A549 treated with dexamethasone at 1 μM for 4 hours (cell line): Measurements from ENCODE around the gene TBC1D3D. TPM values are rescaled to one million over a fixed set of nuclear protein-coding genes. Genes with fewer than 3 reads are reported as not detected.

Experiments
- total RNA-seq: library from RNA; stranded (reverse); fragments of 200-300 nt; extraction: Qiagen RNA extraction; gene quantifications from 5 replicates; pipeline ENCODE4 v1.2.3, GENCODE V29; 2022

TBC1D3D gene
- 0.11 TPM in 1 of 5 replicates, not detected in the others for total RNA-seq

DNA sequence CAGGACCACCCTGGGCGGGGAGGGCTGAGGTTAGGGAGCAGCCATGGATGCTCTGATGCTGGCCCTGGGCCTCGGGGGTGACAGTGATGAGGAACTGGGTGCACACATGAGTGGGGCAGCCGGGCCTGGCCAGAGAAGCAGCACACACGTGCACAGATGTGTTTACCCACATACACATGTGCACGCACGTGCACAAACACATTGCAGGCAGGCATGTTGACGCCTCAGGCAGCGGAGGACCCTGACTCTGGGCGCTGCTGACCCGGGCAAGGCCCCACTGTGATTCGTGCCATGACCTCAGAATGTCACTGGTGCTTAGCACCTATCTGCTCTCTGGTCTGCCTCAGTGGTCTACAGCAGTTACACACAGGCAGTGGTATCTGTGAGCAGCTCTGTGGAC is at the start of gene TBC1D3D:
TBC1D3D (plus strand) TSS at position 301 of the 400 bp plus-strand sequence. CDS start 1,585 bp downstream, outside the sequence.

DNA sequence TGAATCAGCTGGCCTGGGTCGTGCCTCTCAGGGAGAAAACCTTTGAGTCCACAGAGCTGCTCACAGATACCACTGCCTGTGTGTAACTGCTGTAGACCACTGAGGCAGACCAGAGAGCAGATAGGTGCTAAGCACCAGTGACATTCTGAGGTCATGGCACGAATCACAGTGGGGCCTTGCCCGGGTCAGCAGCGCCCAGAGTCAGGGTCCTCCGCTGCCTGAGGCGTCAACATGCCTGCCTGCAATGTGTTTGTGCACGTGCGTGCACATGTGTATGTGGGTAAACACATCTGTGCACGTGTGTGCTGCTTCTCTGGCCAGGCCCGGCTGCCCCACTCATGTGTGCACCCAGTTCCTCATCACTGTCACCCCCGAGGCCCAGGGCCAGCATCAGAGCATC is 14.8 kb upstream of the TBC1D3D start, which contains the start of gene TBC1D3L:
TBC1D3L (minus strand) TSS at position 101 of the 400 bp plus-strand sequence. CDS start 1,540 bp downstream, outside the sequence.

Other genes starting within 250 kb of the TBC1D3D start
- not detected in 5 replicates for gene TBC1D3K, start 79.6 kb upstream of the TBC1D3D start, total RNA-seq
- 5.6 to 12.2 TPM (median 10.7 TPM) in 5 replicates for gene TBC1D3L, start 14.9 kb upstream of the TBC1D3D start, total RNA-seq
- gene TBC1D3C, start 64.7 kb downstream of the TBC1D3D start, total RNA-seq: not detected in 5 replicates
- gene TBC1D3E, start 124.0 kb downstream of the TBC1D3D start, total RNA-seq: not detected in 5 replicates
- not detected in 5 replicates for gene TBC1D3, start 188.6 kb downstream of the TBC1D3D start, total RNA-seq